A549 (cell line): Measurements from ENCODE around the gene GLIPR2.
A peak's percentile ranks its signal among the peaks of the same experiment; 100 is the strongest.

Source experiments
- BHLHE40 ChIP-seq: IDR thresholded peaks from 2 replicates; pipeline ENCODE4 v1.6.1; 2012; ENCODE audit warnings: low read depth, low read length, inconsistent platforms
- KDM1A ChIP-seq: fragments of 200-600 bp; sonication (generic); IDR thresholded peaks from 2 replicates; pipeline ENCODE4 v1.6.1; 2016; ENCODE audit warnings: low read depth, mild to moderate bottlenecking
- ZFP36 ChIP-seq: fragments of 450-650 bp; IDR thresholded peaks from 2 replicates; pipeline ENCODE4 v1.6.1; 2014; ENCODE audit warnings: borderline replicate concordance; ENCODE audit not compliant: partially characterized antibody
- TF ChIP-seq, protein P1 (sequence below): fragments of >200 bp; sonication (Bioruptor Twin); formaldehyde crosslinking; IDR thresholded peaks from 3 replicates; pipeline ENCODE4 v1.5.1; 2016
- TF ChIP-seq, protein P2 (sequence below): fragments of >200 bp; sonication (Bioruptor Twin); formaldehyde crosslinking; IDR thresholded peaks from 2 replicates; pipeline ENCODE4 v1.6.1; 2016
- TF ChIP-seq, protein P3 (sequence below): IDR thresholded peaks from 2 replicates; pipeline ENCODE4 v1.6.1; 2012

DNA sequence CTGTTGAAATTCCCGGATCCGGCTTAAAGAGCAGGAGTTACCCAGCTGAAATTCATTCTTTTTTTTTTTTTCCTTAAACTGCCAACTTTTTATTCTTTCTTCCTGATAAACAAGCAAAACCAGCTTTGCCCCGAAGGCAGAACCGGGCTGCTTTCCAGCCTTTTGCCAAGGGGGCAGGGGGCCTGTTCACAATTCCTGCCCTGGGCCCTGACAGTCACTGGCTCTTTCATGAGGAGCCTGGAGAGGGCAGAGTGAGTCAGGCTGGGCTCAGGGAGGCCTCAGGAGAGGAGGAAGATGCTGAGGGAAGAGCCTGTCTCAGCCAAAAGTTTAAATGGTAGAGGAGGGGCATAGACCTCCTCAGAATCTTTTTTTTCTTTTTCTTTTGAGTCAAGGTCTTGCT is 4.8 kb downstream of the GLIPR2 start:
- TF ChIP-seq BHLHE40 (no peak), KDM1A (no peak), ZFP36 (no peak)
- TF ChIP-seq, protein P1, sequence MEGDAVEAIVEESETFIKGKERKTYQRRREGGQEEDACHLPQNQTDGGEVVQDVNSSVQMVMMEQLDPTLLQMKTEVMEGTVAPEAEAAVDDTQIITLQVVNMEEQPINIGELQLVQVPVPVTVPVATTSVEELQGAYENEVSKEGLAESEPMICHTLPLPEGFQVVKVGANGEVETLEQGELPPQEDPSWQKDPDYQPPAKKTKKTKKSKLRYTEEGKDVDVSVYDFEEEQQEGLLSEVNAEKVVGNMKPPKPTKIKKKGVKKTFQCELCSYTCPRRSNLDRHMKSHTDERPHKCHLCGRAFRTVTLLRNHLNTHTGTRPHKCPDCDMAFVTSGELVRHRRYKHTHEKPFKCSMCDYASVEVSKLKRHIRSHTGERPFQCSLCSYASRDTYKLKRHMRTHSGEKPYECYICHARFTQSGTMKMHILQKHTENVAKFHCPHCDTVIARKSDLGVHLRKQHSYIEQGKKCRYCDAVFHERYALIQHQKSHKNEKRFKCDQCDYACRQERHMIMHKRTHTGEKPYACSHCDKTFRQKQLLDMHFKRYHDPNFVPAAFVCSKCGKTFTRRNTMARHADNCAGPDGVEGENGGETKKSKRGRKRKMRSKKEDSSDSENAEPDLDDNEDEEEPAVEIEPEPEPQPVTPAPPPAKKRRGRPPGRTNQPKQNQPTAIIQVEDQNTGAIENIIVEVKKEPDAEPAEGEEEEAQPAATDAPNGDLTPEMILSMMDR: peak; percentile 24
- TF ChIP-seq, protein P2, sequence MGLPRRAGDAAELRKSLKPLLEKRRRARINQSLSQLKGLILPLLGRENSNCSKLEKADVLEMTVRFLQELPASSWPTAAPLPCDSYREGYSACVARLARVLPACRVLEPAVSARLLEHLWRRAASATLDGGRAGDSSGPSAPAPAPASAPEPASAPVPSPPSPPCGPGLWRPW: no peak
- TF ChIP-seq, protein P3, sequence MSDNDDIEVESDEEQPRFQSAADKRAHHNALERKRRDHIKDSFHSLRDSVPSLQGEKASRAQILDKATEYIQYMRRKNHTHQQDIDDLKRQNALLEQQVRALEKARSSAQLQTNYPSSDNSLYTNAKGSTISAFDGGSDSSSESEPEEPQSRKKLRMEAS: no peak
